KBM-7 (cell line): ENCODE data around the gene PPM1N.

Experiments
- DNase-seq: peaks from one replicate; pipeline ENCODE4 v3.0.0-alpha.2; 2015
- in situ Hi-C: fragments of 300-500 bp; cut with MboI; formaldehyde crosslinking; loops from 2 replicates; pipeline ENCODE4 v1.14.3; 2020; ENCODE audit warnings: low sequenced_read_pairs, low pct_unique_long_range_greater_than_20kb, mixed read lengths

The PPM1N gene

GRCh38 chr19:45498411-45499195 is at the start of gene PPM1N:
TSS of gene PPM1N (plus strand) at chr19:45498443. CDS start at chr19:45498473, 30 bp downstream.
- in situ Hi-C loops = no loop called here
- no peak for DNase-seq

GRCh38 chr19:45448887-45449299 is 49.4 kb upstream of the PPM1N start:
- in situ Hi-C loops = no loop called here

GRCh38 chr19:45450012-45450333 is 48.3 kb upstream of the PPM1N start:
- in situ Hi-C loops = no loop called here

More at GRCh38 chr19:45448887-45449299, 49.4 kb upstream of the PPM1N start:
- no peak for DNase-seq

GRCh38 chr19:45451131-45451849 is 47.0 kb upstream of the PPM1N start:
- in situ Hi-C loops = no loop called here
- peak; percentile 46 for DNase-seq

More at GRCh38 chr19:45450012-45450333, 48.3 kb upstream of the PPM1N start:
- DNase-seq = no peak

- in situ Hi-C loops = no loop called here
- DNase-seq = no peak
Measured at GRCh38 chr19:45451850-45452387, 46.3 kb upstream of the PPM1N start.

GRCh38 chr19:45455707-45456499 is 42.3 kb upstream of the PPM1N start:
- peak; percentile 91 for DNase-seq
- in situ Hi-C loops = no loop called here

GRCh38 chr19:45456500-45456815 is 41.8 kb upstream of the PPM1N start:
- no peak for DNase-seq
- in situ Hi-C loops = no loop called here

GRCh38 chr19:45457776-45458175 is 40.5 kb upstream of the PPM1N start:
- no peak for DNase-seq
- in situ Hi-C loops = no loop called here

- no peak for DNase-seq
- in situ Hi-C loops = no loop called here
Measured at GRCh38 chr19:45460807-45461347, 37.4 kb upstream of the PPM1N start.

GRCh38 chr19:45462174-45462573 is 36.1 kb upstream of the PPM1N start:
- in situ Hi-C loops = no loop called here
- no peak for DNase-seq

GRCh38 chr19:45463241-45463640 is 35.0 kb upstream of the PPM1N start:
- in situ Hi-C loops = no loop called here
- no peak for DNase-seq

- in situ Hi-C loops = no loop called here
- no peak for DNase-seq
Measured at GRCh38 chr19:45464274-45464673, 34.0 kb upstream of the PPM1N start.

GRCh38 chr19:45464852-45465441 is 33.3 kb upstream of the PPM1N start:
- no peak for DNase-seq
- in situ Hi-C loops = no loop called here

- DNase-seq = no peak
- in situ Hi-C loops = no loop called here
Measured at GRCh38 chr19:45467115-45467455, 31.2 kb upstream of the PPM1N start.

GRCh38 chr19:45467456-45468158 is 30.6 kb upstream of the PPM1N start, which contains the start of gene FOSB:
TSS of gene FOSB (plus strand) at chr19:45467996. CDS start at chr19:45468587, 591 bp downstream.
- in situ Hi-C loops = no loop called here
- peak; percentile 92 for DNase-seq

- DNase-seq = no peak
- in situ Hi-C loops = no loop called here
Measured at GRCh38 chr19:45468159-45468651, 30.0 kb upstream of the PPM1N start.

GRCh38 chr19:45468803-45469131 is 29.5 kb upstream of the PPM1N start:
- no peak for DNase-seq
- in situ Hi-C loops = no loop called here

GRCh38 chr19:45469132-45469944 is 28.9 kb upstream of the PPM1N start:
- in situ Hi-C loops = no loop called here
- peak; percentile 97 for DNase-seq
